NCI-H1417 (cell line): Measurements from ENCODE around the gene SNED1.

Experiments used
- DNase-seq, 3 experiments: peaks; one replicate each; lab custom pipeline; 2025; lab: John Stamatoyannopoulos, UW

Gene SNED1

DNA sequence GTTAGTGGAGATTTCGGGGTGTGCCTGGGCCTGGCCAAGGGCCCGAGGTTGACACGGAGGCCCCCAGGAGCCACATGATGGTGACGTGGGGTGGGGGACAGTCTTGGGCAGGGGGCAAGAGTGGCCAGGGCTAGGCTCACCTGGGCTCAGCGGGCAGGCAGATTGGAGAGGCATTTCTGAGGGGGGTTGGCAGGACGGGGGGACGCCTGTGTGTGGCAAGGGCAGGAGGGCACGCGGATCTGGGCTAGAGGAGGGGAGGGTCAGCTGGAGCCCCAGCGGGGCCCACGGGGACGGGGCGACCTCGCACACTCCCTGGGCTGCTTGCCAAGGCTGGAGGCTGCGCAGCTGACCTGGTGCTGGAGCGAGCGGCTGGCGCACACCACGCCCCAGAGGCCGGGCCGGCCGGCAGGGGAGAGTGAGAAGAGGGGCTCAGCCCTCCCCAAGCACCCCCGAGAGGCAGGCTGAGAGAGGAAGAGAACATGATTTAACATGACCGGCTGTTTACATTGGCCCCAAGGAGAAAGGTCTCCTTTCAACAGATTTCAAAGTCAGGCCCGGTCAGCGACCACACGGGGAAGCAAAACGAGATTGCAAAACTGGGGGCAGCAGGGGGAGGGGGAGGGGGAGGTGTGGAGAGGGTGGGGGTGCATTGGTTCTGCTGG, 38.0 kb upstream of the SNED1 start:
- peak; percentile 3 to 70 (median 54) for DNase-seq

DNA sequence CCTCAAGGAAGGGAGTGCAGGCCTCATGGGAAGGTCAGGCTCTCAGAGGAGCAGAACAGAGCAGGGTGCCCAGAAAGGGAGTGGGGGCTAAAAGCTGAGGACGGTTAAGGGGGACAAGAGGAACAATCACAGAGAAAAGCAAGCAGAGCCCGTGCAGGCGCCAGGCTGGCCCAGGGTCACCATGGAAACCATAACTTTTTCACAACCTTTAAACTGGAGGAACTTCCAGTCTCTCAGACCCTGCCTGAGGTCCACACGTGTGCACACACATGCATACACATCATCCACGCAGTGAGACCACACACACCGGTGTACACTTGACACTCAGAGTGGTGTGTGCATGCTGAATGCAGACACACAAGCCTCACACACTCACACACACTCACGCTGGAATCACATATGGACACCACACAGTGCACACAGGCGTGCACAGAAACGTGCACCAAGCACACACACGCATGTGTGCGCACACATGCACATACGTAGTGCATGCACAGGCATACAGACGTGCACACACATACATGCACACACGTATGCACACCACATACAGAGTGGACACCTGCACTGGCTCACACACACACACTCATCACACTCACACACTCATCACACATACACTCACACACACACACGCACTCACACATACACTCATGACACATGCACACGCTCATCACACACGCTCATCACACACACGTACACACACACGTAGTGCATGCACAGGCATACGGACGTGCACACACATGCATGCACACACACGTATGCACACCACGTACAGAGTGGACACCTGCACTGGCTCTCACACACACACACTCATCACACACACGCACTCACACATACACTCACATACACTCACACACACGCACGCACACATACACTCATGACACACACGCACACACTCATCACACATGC, 37.2 kb upstream of the SNED1 start:
- DNase-seq, result peak in 1 of 3 experiments; percentile 49

DNA sequence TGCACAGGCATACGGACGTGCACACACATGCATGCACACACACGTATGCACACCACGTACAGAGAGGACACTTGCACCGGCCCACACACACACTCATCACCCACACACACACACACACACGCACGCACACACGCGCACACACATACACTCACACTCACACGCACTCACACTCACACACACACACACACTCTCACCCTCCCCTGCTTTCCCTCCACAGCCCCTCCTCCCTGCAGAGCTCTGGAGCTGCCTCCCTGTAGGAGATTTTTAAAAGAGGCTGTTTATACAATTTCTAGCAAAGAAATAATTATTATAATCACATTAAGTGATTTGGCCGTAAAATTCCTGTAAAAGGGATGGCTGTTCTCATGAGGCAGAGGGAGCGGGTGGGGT, 36.5 kb upstream of the SNED1 start:
- DNase-seq, result peak in 1 of 3 experiments; percentile 55

DNA sequence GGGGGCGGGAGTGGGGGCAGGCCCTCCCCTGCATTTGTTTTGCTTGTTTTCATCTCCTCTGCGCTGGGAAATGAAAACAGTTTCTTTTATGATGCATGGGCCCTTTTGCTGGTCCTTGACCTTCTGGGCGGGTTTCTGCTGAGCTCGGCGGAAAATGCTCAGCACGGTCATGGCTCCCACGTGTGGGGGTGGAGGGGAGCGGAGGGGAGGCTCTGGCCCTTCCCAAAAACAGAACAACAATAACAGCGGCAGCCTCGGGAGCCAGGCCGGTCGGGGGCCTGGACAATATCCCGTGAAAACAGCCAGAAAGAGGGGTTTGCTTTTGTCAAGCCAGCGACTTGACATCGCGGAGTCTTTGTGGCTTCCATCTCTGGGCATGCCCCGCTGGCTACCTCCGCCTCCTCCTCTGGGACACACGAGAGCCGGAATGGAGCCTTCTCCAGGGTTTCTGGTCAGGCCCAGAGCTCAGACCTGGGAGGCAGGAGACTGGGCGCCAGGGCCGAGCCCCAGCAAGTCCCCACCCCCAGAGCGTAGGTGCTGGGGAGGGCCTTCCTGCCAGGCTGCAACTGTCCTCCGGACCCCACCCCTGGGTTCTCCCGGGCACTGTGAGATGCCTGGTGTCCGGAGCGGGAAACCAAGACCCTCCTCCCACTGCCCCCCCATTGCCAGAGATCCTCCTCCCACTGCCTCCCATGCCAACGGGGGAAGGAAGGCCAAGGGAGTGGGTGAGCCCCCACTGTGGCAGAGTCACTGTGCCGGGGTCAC, 35.9 kb upstream of the SNED1 start:
- DNase-seq, result peak in 2 of 3 experiments; percentile 17 to 55

DNA sequence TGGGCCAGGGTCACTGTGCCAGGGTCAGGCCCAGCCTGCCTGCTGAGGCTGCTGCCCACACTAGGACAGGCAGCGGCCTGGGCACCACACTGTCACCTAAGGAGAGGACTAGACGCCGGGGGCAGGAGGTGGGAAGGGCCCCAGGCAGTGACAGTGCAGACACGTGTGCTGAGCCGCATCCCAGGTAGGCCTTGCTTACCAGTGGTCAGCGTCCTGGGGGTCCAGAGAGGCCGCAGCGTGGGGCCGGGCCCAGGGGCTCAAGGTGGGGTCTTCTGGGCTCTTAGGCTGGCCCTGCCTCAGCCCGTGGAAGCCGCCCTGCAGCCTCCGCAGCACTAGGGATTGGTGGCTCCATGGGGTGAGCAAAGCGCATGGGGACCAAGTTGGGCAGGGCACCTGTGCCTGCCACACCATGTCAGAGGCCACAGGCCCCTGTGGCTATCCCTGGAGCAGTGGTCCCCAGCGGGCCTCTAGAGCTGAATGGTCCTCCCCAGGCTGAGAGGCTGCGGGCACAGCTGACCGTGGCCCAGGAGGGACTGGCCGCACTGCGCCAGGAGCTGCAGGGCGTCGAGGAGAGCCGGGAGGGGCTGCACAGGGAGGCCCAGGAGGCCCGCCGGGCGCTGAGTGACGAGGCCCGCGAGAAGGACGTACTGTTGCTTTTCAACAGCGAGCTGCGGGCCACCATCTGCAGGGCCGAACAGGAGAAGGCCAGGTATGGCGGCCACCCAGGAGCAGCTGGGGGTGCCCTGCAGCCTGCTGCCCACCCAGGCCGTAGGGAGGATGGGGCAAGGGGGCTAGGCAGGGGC, 35.2 kb upstream of the SNED1 start:
- no peak for DNase-seq

DNA sequence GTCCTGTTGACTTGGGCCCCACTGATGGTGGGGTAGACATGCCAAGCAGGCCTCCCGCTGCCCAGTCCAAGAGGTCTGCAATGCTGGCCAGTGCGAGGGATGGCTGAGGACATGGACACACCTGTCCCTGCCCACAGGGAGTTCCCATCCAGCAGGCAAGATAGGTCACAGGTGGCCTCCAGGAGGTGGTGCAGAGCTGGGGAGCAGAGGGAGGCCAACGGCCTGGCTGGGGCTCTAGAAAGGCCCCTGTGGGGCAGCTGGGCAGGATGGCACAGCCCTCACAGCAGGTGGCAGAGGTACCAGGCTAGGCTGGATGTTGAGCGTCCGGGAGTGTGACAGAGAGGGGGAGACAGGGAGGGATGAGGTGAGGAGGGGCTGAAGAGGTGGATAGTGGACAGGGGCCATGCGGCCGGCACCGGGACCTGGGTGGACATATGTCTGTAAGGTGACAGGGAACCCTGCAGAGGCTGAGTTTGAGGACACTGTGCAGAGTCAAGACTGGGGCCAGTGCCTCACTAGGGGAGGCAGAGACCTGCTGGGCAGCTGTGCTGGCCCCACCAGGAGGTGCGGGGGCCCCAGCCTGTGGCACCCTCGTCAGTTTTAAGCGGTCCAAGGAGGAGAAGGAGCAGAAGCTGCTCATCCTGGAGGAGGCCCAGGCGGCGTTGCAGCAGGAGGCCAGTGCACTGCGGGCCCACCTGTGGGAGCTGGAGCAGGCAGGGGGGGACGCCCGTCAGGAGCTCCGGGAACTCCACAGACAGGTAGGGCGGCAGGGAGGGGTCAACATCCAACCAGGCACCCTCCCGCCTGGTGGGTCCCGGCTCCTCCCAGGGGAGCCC, 34.3 kb upstream of the SNED1 start:
- no peak for DNase-seq

DNA sequence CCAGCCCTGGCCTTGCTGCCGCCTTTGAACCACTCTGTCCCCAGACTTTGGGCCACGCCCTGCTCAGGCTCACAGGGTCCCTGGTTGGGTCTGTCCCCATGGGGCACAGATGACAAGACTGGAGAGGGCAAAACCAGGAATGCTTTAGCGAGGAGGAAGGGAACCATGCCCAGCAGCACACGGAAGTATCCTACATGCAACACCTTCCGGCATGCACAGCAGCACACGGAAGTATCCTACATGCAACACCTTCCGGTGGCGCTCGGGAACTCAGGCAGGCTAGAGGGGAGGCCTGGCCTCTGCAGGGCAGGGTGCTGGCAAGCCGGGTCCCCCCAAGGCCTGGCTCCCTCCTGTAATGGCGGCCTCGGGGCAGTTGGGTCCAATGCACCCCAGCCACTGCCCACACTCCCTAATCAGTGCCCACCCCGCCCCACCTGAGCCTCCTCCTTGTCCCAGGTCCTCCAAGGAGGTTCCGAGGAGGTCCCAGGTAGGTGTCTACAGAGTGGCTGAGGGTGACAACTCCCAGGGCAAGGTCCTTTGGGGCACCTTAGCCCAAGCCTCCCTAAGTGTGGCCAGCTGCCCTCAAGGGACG, 33.6 kb upstream of the SNED1 start:
- DNase-seq, result no peak

DNA sequence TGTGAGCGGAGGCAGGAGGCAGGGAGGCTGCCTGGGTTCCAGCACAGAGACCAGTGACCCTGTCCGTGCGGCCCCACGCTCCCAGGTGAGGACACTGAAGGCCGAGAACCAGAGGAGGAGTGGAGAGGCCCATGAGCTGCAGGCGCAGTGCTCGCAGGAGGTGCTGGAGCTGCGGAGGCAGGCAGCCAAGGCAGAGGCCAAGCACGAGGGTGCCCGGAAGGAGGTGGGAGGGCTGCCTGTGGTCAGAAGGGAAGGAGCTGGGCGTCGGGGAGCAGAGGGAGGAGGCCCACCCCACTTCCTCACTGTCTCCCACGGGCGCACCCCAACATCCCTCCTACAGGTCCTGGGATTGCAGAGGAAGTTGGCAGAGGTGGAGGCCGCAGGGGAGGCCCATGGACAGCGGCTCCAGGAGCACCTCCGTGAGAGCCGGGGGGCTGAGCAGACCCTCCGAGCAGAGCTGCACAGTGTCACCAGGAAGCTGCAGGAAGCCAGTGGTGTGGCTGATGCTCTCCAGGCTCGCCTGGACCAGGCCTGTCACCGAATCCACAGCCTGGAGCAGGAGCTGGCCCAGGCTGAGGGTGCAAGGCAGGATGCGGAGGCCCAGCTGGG, 33.0 kb upstream of the SNED1 start:
- no peak for DNase-seq

DNA sequence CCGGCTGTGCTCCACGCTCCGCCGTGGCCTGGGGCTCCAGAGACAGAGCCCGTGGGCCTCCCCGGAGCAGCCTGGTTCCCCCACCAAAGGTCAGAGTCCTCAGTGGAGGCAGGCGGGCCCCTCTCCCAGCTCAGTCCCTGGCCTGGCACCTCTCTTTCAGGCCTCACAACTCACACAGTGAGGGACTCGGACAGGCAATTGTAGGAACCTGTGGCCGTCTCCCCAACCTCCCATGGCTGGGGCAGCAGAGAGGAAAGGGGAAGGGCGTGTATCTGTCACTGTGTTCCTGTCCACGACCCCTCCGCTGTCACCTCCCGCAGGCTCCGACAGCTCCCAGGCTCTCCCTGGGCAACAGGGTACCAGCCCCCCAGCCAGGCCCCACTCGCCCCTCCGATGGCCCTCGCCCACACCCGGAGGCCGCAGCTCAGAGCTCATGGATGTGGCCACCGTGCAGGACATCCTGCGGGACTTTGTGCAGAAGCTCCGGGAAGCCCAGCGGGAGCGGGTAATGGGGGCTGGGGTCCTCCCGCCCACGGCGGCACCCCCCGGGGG, 32.4 kb upstream of the SNED1 start:
- no peak for DNase-seq

DNA sequence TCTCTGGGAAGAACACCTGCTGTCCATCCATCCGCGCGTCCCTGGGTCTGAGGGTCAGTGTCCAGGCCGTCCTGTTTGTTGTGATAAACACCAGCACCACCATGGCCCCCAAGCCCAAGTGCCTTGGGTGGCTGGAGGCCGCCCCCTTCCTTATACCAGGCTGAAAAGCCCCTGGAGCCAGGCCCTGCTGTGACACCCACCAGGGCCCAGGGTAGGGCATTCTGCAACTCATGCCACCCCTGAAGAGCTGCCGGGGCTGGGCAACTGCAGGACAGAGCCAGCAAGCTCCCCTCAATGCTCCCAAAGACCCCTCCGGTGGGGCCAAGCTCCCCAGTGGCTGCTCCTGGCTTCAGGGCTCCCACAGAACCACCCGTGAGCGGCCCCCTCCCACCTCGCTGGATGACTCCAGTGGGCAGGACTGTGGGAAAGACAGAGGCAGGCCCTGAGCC, 31.9 kb upstream of the SNED1 start:
- DNase-seq, result no peak

DNA sequence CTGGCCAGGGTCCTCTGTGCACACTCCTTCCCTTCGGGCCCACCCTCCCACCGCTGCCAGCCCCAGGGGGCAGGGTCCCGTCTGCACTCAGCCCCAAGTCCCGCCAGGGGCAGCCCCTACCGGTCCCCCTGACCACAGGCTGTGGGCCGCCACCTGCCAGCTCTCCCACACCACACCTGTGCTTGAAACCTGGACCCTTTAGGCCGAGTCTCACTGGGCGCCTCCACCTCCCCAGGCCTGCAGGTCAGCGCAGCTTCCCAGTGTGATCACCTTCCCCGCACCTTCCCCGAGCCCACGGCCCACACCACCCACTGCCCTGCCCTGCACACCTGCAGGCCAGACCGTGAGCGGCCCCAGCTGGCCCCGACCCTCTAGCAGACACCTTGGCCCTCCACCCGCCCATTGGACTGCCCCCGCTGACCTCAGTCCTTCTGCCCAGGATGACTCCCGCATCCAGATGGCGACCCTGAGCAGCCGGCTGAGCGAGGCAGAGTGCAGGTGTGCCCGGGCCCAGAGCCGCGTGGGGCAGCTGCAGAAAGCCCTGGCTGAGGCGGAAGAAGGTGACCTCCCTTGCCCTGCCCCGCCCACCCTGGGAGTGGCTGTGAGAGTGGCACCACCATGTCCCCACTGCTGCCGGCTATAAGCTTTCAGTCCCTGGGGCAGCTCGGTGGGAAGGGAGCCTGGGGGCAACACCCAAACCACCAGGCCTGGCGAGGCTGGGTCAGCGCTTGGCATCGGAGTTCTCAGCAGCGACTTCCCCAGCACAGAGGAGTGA, 31.3 kb upstream of the SNED1 start:
- DNase-seq, result no peak

DNA sequence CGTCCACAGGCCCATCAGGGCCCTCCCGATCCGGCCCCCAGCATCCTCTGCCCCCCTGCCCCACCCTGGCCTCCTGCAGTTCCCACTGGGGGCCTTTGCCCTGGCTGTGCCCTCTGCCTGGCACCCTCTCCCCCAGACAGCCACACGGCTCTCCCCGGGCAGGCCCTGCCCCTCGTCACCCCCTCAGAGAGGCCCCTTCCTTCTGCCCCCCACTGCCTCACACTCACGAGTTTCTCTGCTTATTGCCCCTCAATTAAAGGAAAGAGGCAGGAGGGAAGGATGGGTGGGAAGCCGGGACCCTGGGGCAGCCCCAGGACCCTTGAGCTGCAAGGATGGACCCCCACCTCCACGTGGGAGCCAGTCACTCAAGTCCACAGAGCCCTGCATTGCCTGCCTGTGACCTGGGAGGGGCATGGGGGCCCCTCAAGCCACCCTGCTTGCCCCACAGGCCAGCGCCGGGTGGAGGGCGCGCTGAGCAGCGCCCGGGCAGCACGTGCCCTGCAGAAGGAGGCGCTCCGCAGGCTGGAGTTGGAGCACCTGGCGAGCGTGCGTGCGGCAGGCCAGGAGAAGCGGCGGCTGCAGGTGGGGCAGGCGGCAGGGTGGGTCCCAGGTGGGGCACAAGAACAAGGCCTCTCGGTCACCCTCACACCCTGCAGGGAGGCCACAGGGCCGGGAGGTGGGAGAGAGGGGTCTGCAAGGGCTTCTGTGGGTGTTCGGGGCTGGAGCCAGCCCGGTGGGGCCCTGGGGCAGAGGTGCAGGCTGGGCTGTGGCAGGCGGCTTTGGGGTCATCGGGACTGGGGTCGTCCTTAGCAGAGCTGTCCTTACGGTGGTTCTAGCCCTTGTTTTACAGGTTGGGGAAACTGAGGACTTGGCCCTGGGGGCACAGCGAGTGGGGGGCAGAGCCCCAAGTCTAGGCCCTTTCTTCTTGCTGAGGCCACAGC, 30.5 kb upstream of the SNED1 start:
- DNase-seq, result no peak

DNA sequence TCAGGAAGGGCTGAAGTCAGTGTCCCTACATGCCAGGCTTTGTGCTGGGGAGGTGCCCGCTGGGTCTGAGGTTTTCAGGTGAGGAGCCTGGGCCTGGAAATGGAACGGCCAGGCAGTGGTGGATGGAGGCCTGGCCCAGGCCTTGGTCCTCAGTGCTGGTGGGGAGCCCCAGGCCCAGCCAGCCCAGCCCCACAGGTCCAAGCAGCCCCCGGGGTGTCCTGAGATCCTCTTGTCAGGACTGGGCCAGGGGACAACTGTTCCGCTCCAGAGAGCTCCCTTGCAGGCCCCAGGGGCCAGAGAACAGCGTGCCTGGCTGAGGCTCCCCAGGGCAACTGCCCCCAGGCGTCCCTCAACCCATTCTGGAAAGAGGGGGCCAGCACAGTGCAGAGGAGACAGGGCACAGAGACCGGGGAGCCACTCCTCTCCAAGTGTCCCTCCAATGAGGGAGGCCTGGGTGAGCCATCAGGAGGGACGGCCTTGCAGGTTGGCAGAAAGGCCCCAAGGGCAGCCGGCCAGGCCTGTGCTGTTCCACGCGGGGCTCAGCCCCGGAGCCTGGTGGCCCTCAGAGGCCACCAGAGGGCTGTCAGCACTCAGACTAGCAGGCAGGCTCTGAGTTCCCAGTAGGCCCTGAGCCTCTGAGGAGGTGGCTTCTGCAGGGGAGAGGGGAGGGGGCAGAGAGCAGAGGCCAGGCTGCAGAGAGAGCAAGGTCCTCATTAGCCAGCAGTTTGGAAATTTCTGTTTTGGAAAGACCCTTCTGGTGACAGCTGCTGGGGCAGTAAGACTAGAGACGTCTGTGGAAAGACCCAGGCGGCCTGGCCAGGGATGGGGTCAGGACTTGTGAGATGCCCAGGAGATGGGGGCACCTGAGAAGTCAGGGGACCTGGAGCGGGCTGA, 29.4 kb upstream of the SNED1 start:
- no peak for DNase-seq

DNA sequence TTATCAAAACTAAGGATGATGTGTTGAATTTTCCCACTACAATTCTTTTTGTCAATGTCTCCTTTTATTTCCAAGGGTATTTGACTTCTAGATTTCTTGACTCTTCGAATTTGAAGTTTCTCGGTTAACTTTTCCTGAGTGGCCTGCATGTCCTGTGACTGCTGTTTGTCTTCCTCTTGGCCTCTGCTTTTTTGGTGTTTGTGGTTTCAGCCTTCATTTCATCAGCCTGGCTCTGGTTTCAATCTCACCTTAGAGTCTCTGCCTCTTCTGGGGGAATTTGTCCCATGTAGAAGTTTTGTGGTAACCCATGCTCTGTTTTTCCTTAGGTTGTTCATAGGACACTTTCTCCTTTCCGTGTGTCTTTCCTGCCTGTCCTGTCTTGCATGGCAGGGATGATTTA, 28.3 kb upstream of the SNED1 start:
- DNase-seq, result no peak

DNA sequence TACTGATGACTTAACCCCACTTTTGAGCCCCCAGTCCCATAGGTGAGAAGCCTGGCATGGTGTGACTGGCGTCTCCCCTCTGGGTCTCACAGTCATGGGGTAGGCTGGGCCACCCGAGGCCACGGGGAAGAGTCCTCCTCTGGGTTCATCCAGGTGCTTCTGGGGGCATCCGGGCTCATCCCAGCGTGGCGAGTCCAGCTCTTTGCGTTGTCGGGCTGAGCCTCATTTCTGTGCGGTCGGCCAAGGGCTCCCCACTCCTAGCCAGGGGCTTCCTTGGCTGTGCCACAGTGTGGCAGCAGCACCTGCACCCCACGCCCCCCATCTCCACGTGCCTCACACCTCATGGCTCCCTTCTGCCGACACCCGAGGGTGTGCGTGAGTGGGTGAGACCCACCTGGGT, 27.6 kb upstream of the SNED1 start:
- no peak for DNase-seq

DNA sequence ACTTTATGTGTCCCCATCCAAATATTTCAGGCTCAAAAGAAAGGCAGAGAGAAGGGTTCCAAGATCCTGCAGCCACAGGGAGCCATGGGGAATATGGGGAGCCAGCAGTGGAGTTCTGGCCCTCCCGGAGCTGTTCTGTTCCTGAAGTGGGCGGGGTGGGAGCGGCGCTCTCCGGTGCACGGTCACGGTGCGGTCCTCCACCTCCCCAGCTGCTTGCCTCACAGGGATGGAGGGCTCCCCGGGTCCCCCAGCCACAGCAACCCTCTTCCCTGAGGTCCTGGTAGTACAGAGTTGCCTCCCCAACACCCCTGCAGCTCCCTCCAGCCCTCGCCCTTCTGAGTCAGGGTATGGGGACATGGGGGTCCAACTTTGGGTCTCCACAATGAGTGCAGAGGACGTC, 26.2 kb upstream of the SNED1 start:
- DNase-seq, result no peak
